Neural cell (in vitro differentiated cells): ENCODE data around the gene FKTN. TPM values are rescaled to one million over a fixed set of nuclear protein-coding genes. Genes with fewer than 3 reads are reported as not detected.

ENCODE experiments used
- H2AFZ ChIP-seq: fragments of 200-600, 300-800 bp; sonication (generic), shearing (Covaris generic); 2 replicates; pipeline ENCODE4 v1.6.0; 2014; ENCODE audit warnings: low read depth, mild to moderate bottlenecking, antibody characterized with exemption, low read length, moderate library complexity
- H3F3A ChIP-seq: fragments of 200-600 bp; shearing (Covaris generic); 2 replicates; pipeline ENCODE4 v1.6.1; 2016; ENCODE audit warnings: mild to moderate bottlenecking, moderate library complexity, mixed read lengths, antibody characterized with exemption, low read length; ENCODE audit not compliant: insufficient read depth, poor library complexity, severe bottlenecking
- H3K27ac ChIP-seq: fragments of 200-600, 300-800 bp; sonication (generic), shearing (Covaris generic); 2 replicates; pipeline ENCODE4 v1.5.1; 2014; ENCODE audit warnings: mild to moderate bottlenecking, low read length, moderate library complexity
- H3K27me3 ChIP-seq: fragments of 300-800, 200-600 bp; sonication (generic), shearing (Covaris generic); 2 replicates; pipeline ENCODE4 v1.6.0; 2014; ENCODE audit warnings: mild to moderate bottlenecking, low read depth, low read length, moderate library complexity; ENCODE audit not compliant: insufficient read depth
- H3K36me3 ChIP-seq: fragments of 300-800, 200-600 bp; sonication (generic), shearing (Covaris generic); 2 replicates; pipeline ENCODE4 v1.5.1; 2014; ENCODE audit warnings: mild to moderate bottlenecking, antibody characterized with exemption, low read length, moderate library complexity; ENCODE audit not compliant: insufficient read depth
- H3K4me2 ChIP-seq: fragments of 300-800, 200-600 bp; sonication (generic), shearing (Covaris generic); 2 replicates; pipeline ENCODE4 v1.6.0; 2014; ENCODE audit warnings: mild to moderate bottlenecking, low read length
- H3K4me3 ChIP-seq: fragments of 300-800, 200-600 bp; sonication (generic), shearing (Covaris generic); 2 replicates; pipeline ENCODE4 v1.5.1; 2014; ENCODE audit warnings: mild to moderate bottlenecking, low read length, moderate library complexity
- H3K79me2 ChIP-seq: fragments of 200-600 bp; shearing (Covaris generic); replicated peaks from 2 replicates; pipeline ENCODE4 v1.6.0; 2014; ENCODE audit warnings: mild to moderate bottlenecking, low read length, moderate library complexity; ENCODE audit not compliant: insufficient read depth
- H3K9ac ChIP-seq: fragments of 300-800, 200-600 bp; sonication (generic), shearing (Covaris generic); 2 replicates; pipeline ENCODE4 v1.6.1; 2016; ENCODE audit warnings: mild to moderate bottlenecking, low read length, mixed read lengths
- H3K9me2 ChIP-seq: fragments of 200-600 bp; shearing (Covaris generic); 2 replicates; pipeline ENCODE4 v1.6.1; 2016; ENCODE audit warnings: mild to moderate bottlenecking, low read length, mixed read lengths; ENCODE audit not compliant: insufficient read depth
- H3K9me3 ChIP-seq: fragments of 200-600, 300-800 bp; sonication (generic), shearing (Covaris generic); 2 replicates; pipeline ENCODE4 v1.6.1; 2016; ENCODE audit warnings: mild to moderate bottlenecking, mixed run types, low read length, moderate library complexity, mixed read lengths
- H4K20me1 ChIP-seq: fragments of 200-600 bp; shearing (Covaris generic); 2 replicates; pipeline ENCODE4 v1.6.1; 2016; ENCODE audit warnings: mild to moderate bottlenecking, mixed run types; ENCODE audit not compliant: insufficient read depth
- EP300 ChIP-seq: fragments of 450-650 bp; conservative IDR thresholded peaks from 2 replicates; pipeline ENCODE4 v1.6.1; 2014; ENCODE audit warnings: antibody characterized with exemption, mild to moderate bottlenecking, moderate library complexity; ENCODE audit not compliant: poor library complexity, severe bottlenecking
- EZH2 ChIP-seq: fragments of 200-600, 300-800 bp; shearing (Covaris generic), sonication (generic); IDR thresholded peaks from 2 replicates; pipeline ENCODE4 v1.6.1; 2014; ENCODE audit warnings: antibody characterized with exemption, low read length, borderline replicate concordance, mild to moderate bottlenecking; ENCODE audit not compliant: insufficient read depth, poor library complexity, severe bottlenecking
- MXI1 ChIP-seq: fragments of 450-650 bp; conservative IDR thresholded peaks from 2 replicates; pipeline ENCODE4 v1.6.1; 2014; ENCODE audit warnings: antibody characterized with exemption, mild to moderate bottlenecking; ENCODE audit not compliant: poor library complexity, severe bottlenecking
- POLR2AphosphoS5 ChIP-seq: IDR thresholded peaks from 2 replicates; pipeline ENCODE4 v1.6.1; 2012
- RAD21 ChIP-seq: fragments of 450-650 bp; conservative IDR thresholded peaks from 2 replicates; pipeline ENCODE4 v1.6.1; 2014; ENCODE audit warnings: antibody characterized with exemption, mild to moderate bottlenecking, moderate library complexity
- SMC3 ChIP-seq: fragments of 450-650 bp; conservative IDR thresholded peaks from 2 replicates; pipeline ENCODE4 v1.6.1; 2014; ENCODE audit warnings: antibody characterized with exemption, mild to moderate bottlenecking, moderate library complexity; ENCODE audit not compliant: poor library complexity
- TAF1 ChIP-seq: IDR thresholded peaks from 2 replicates; pipeline ENCODE4 v1.6.1; 2012; ENCODE audit warnings: low read depth
- polyA plus RNA-seq: library from polyadenylated mRNA; depleted of rRNA; stranded (reverse); fragments of >200 nt; gene quantifications from 2 replicates; pipeline ENCODE4 v1.2.3, GENCODE V29; 2014
- TF ChIP-seq, protein P1 (sequence below): fragments of 450-650 bp; IDR thresholded peaks from 2 replicates; pipeline ENCODE4 v1.5.1; 2014; ENCODE audit warnings: antibody characterized with exemption, mild to moderate bottlenecking, moderate library complexity; ENCODE audit not compliant: poor library complexity, severe bottlenecking
- TF ChIP-seq, protein P2 (sequence below): IDR thresholded peaks from 2 replicates; pipeline ENCODE4 v1.6.1; 2012; ENCODE audit warnings: borderline replicate concordance

Gene FKTN
- polyA plus RNA-seq, 1 donor from 2014 or later: 52.1 TPM

DNA sequence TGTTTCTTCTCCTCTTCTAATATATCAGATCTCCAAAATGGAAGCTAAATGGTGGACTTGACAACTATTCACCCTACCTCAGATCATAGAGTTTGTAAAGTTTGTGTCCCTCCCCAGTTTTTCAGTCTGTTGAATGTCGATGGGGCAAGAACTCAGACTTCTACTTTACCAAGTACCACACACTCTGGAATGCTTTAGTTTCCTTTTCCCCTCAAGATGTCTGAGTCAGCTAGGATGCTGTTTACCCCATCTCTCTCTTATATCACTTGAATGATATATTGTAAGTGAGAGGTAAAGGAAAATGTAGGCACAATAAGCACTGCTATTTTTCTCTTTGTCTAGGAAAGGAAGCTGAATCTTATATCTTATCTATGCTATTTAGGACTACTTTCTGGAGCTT is 78.4 kb downstream of the FKTN start:
- Histone ChIP-seq H3K27me3 (no peaks in the 10 kb centered on the region), H3K27ac (no peak overlapping the region), H3K79me2 (no peaks in the 10 kb centered on the region), H3K4me3 (no peak overlapping the region), H3K4me2 (no peak overlapping the region), H2AFZ (no peak overlapping the region), H4K20me1 (no peaks in the 10 kb centered on the region), H3K36me3 (no peaks in the 10 kb centered on the region), H3K9ac (no peak overlapping the region), H3K9me3 (no peaks in the 10 kb centered on the region), H3K9me2 (no peaks in the 10 kb centered on the region), H3F3A (no peaks in the 10 kb centered on the region)
- TF ChIP-seq EZH2: no peak

DNA sequence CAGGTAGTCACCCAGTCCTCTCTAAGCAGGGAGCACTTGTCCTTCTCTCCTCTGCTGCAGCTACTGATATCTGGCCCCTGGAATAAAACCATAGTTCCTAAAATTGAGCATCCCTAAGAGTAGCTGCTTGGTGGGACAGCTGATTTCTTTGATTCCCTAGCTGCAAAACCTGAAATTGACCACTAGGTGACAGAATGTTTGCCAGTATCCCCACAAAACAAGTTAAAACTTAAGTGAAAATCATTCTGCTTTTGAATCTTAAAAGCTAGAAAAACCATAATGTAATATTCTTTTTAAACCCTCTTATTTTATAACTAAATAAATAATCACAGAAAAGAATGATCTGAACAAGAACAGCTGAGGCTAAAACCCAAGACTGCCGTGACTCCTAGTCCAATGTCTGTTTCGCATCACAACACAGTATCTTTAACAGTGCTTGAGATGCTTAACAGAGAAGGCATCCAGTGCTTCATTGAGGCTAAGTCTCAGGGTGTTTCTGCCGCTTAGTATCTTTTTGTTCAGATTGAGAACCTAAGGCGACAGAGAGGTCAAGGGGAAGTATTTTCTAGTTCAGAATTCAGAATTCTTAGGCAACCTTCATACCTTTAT is 80.0 kb downstream of the FKTN start:
- H3K4me3 ChIP-seq: no peak overlapping the region
- H3K27me3 ChIP-seq: no peaks in the 10 kb centered on the region
- no peaks in the 10 kb centered on the region for H4K20me1 ChIP-seq
- TF ChIP-seq MXI1 (no peak), EZH2 (no peak), RAD21 (no peak), EP300 (no peak)
- TF ChIP-seq, protein P1, sequence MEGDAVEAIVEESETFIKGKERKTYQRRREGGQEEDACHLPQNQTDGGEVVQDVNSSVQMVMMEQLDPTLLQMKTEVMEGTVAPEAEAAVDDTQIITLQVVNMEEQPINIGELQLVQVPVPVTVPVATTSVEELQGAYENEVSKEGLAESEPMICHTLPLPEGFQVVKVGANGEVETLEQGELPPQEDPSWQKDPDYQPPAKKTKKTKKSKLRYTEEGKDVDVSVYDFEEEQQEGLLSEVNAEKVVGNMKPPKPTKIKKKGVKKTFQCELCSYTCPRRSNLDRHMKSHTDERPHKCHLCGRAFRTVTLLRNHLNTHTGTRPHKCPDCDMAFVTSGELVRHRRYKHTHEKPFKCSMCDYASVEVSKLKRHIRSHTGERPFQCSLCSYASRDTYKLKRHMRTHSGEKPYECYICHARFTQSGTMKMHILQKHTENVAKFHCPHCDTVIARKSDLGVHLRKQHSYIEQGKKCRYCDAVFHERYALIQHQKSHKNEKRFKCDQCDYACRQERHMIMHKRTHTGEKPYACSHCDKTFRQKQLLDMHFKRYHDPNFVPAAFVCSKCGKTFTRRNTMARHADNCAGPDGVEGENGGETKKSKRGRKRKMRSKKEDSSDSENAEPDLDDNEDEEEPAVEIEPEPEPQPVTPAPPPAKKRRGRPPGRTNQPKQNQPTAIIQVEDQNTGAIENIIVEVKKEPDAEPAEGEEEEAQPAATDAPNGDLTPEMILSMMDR: no peak
- no peak overlapping the region for H3K9ac ChIP-seq
- H3K9me3 ChIP-seq: no peaks in the 10 kb centered on the region
- H3K79me2 ChIP-seq: no peaks in the 10 kb centered on the region
- no peaks in the 10 kb centered on the region for H3K9me2 ChIP-seq
- H3K4me2 ChIP-seq: no peak overlapping the region
- no peak overlapping the region for H3K27ac ChIP-seq
- H2AFZ ChIP-seq: no peak overlapping the region
- H3K36me3 ChIP-seq: no peaks in the 10 kb centered on the region
- no peaks in the 10 kb centered on the region for H3F3A ChIP-seq

DNA sequence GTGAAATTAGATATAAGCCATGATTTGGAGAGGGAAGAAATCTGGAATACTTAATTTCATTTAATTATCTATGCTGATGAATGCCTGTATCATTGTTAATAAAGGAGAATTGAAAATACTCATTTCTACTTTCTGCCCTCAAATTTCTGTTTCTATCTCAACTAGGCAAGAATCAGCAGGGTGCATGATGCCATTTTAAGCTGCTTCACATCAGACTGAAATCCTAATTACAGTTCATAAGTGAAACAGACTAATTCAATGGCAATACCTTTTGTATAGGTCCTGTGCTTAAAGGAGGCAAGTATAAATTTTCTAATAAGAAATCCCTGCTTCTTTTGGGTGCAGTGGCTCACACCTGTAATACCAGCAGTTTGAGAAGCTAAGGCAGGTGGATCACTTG is 82.0 kb downstream of the FKTN start:
- no peak overlapping the region for H3K27ac ChIP-seq

More for the DNA sequence above, 82.0 kb downstream of the FKTN start:
- H4K20me1 ChIP-seq: no peaks in the 10 kb centered on the region
- TF ChIP-seq MXI1 (no peak), POLR2AphosphoS5 (no peak), EP300 (no peak), EZH2 (no peak), RAD21 (no peak), SMC3 (no peak), TAF1 (no peak)
- TF ChIP-seq, protein P1: no peak
- TF ChIP-seq, protein P2, sequence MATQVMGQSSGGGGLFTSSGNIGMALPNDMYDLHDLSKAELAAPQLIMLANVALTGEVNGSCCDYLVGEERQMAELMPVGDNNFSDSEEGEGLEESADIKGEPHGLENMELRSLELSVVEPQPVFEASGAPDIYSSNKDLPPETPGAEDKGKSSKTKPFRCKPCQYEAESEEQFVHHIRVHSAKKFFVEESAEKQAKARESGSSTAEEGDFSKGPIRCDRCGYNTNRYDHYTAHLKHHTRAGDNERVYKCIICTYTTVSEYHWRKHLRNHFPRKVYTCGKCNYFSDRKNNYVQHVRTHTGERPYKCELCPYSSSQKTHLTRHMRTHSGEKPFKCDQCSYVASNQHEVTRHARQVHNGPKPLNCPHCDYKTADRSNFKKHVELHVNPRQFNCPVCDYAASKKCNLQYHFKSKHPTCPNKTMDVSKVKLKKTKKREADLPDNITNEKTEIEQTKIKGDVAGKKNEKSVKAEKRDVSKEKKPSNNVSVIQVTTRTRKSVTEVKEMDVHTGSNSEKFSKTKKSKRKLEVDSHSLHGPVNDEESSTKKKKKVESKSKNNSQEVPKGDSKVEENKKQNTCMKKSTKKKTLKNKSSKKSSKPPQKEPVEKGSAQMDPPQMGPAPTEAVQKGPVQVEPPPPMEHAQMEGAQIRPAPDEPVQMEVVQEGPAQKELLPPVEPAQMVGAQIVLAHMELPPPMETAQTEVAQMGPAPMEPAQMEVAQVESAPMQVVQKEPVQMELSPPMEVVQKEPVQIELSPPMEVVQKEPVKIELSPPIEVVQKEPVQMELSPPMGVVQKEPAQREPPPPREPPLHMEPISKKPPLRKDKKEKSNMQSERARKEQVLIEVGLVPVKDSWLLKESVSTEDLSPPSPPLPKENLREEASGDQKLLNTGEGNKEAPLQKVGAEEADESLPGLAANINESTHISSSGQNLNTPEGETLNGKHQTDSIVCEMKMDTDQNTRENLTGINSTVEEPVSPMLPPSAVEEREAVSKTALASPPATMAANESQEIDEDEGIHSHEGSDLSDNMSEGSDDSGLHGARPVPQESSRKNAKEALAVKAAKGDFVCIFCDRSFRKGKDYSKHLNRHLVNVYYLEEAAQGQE: no peak
- no peaks in the 10 kb centered on the region for H3K27me3 ChIP-seq
- no peak overlapping the region for H3K9ac ChIP-seq
- no peaks in the 10 kb centered on the region for H3K79me2 ChIP-seq
- H3K4me2 ChIP-seq: no peak overlapping the region
- no peak overlapping the region for H2AFZ ChIP-seq
- no peaks in the 10 kb centered on the region for H3F3A ChIP-seq
- H3K4me3 ChIP-seq: no peak overlapping the region
- H3K9me2 ChIP-seq: no peaks in the 10 kb centered on the region
- no peaks in the 10 kb centered on the region for H3K9me3 ChIP-seq
- H3K36me3 ChIP-seq: no peaks in the 10 kb centered on the region
